Epithelial cell of proximal tubule (primary cell): ENCODE data around the gene MMEL1. TPM values are rescaled to one million over a fixed set of nuclear protein-coding genes. Genes with fewer than 3 reads are reported as not detected.
"Not testable (repeated sequence)": the region's sequence is repeated elsewhere in the genome, so short reads cannot be mapped to it uniquely, and the experiment has no call there.

Source experiments
- DNase-seq: peaks from one replicate; pipeline ENCODE4 v3.0.0-alpha.2; 2011; ENCODE audit warnings: low read depth
- H3K4me3 ChIP-seq: 2 replicates; pipeline ENCODE4 v1.5.1; 2011; ENCODE audit warnings: low read depth, mild to moderate bottlenecking, low read length
- CTCF ChIP-seq: conservative IDR thresholded peaks from 2 replicates; pipeline ENCODE4 v1.5.1; 2012; ENCODE audit warnings: low read depth, mild to moderate bottlenecking, low read length
- total RNA-seq: library from RNA; depleted of rRNA; stranded (reverse); fragments of >200 nt; gene quantifications from 2 replicates; pipeline ENCODE4 v1.2.3, GENCODE V29; 2015

MMEL1 gene
- total RNA-seq, 1 donor from 2014 or later = not detected

GRCh38 chr1:2574350-2574749 lies 58.5 kb downstream of the MMEL1 start:
- TF ChIP-seq CTCF = no peak
- no peak overlapping the region for H3K4me3 ChIP-seq
- DNase-seq = no peak

GRCh38 chr1:2573250-2573920 lies 59.4 kb downstream of the MMEL1 start:
- DNase-seq = no peak
- no peak for TF ChIP-seq CTCF
- H3K4me3 ChIP-seq = no peak overlapping the region

GRCh38 chr1:2571348-2571747 lies 61.5 kb downstream of the MMEL1 start:
- no peak overlapping the region for H3K4me3 ChIP-seq
- no peak for DNase-seq
- no peak for TF ChIP-seq CTCF

- TF ChIP-seq CTCF = no peak
- no peak for DNase-seq
Measured at GRCh38 chr1:2570332-2570731, 62.5 kb downstream of the MMEL1 start.

GRCh38 chr1:2569703-2570102 lies 63.1 kb downstream of the MMEL1 start:
- not testable (repeated sequence) for DNase-seq, H3K4me3 ChIP-seq

More at GRCh38 chr1:2570332-2570731, 62.5 kb downstream of the MMEL1 start:
- no peak overlapping the region for H3K4me3 ChIP-seq

GRCh38 chr1:2569060-2569459 lies 63.8 kb downstream of the MMEL1 start:
- DNase-seq = no peak
- TF ChIP-seq CTCF = no peak

GRCh38 chr1:2568187-2568816 lies 64.5 kb downstream of the MMEL1 start:
- not testable (repeated sequence) for H3K4me3 ChIP-seq, DNase-seq

More at GRCh38 chr1:2569060-2569459, 63.8 kb downstream of the MMEL1 start:
- no peak overlapping the region for H3K4me3 ChIP-seq

- no peak overlapping the region for H3K4me3 ChIP-seq
- no peak for DNase-seq
- TF ChIP-seq CTCF = no peak
Measured at GRCh38 chr1:2567083-2567679, 65.6 kb downstream of the MMEL1 start.
